ENCODE results near the gene IL17D. TPM values are rescaled to one million over a fixed set of nuclear protein-coding genes. Genes with fewer than 3 reads are reported as not detected.
A peak's percentile ranks its signal among the peaks of the same experiment; 100 is the strongest.
"Not testable (repeated sequence)": the region's sequence is repeated elsewhere in the genome, so short reads cannot be mapped to it uniquely, and the experiment has no call there.

The IL17D gene, protein sequence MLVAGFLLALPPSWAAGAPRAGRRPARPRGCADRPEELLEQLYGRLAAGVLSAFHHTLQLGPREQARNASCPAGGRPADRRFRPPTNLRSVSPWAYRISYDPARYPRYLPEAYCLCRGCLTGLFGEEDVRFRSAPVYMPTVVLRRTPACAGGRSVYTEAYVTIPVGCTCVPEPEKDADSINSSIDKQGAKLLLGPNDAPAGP
- not detected for total RNA-seq

GRCh38 chr13:20702915-20703779 lies at the start of gene IL17D:
IL17D (plus strand) TSS chr13:20703699; CDS start chr13:20704002, 303 bp downstream.
- Mint-ChIP-seq H3K27me3 (peaks cover 41% of the 10 kb centered on the region), H3K4me3 (peak within 1 kb of the TSS; percentile 80), H3K9me3 (no peaks in the 10 kb centered on the region), H3K36me3 (ENCODE audit: low read depth) (no peaks in the 10 kb centered on the region), H3K27ac (peak within 1 kb of the TSS; percentile 33), H3K4me1 (peaks cover 12% of the 10 kb centered on the region)
- ChIA-PET POLR2A (no interaction called here), CTCF (interaction anchor here (0.6 to 3.8 kb wide), 10 partner anchors 8 to 222 kb away, joined by 3 to 14 read pairs (median 4); no protein-coding TSS in a partner anchor)
- no peak for DNase-seq

GRCh38 chr13:20654156-20654555 lies 49.3 kb upstream of the IL17D start:
- Mint-ChIP-seq H3K36me3 (ENCODE audit: low read depth) (no peaks in the 10 kb centered on the region), H3K4me3 (no peak overlapping the region), H3K27me3 (no peaks in the 10 kb centered on the region), H3K4me1 (no peaks in the 10 kb centered on the region), H3K27ac (no peak overlapping the region), H3K9me3 (no peaks in the 10 kb centered on the region)
- DNase-seq = no peak
- POLR2A ChIA-PET = no interaction called here
- CTCF ChIA-PET = no interaction called here

GRCh38 chr13:20658451-20659040 lies 45.0 kb upstream of the IL17D start:
- ChIA-PET POLR2A (no interaction called here), CTCF (interaction anchor here (0.6 kb wide), 1 partner anchor 14 kb away, joined by 3 read pairs; no protein-coding TSS in a partner anchor)
- Mint-ChIP-seq H3K36me3 (ENCODE audit: low read depth) (no peaks in the 10 kb centered on the region), H3K27me3 (no peaks in the 10 kb centered on the region), H3K4me3 (no peak overlapping the region), H3K27ac (no peak overlapping the region), H3K4me1 (no peaks in the 10 kb centered on the region), H3K9me3 (no peaks in the 10 kb centered on the region)
- no peak for DNase-seq

DNA sequence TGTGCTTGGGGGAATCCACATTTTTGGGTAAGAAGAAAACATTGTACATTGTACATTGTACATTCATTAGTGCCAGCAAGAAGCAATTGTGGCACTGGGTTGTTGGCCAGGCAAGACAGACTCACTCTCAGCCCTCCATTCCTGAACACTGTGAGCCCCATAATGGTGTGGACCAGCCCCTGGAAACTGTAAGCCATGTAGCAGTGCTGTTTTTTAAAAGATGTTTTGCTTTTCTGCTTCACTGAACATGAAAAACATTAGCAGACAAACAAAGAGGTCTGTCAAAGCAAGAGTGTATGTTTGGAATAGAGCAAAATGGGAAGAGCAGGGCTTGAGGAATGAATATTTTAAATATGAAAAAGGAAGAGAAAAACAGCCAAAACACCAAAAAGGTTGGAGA lies 39.1 kb upstream of the IL17D start:
- DNase-seq = no peak
- Mint-ChIP-seq H3K27ac (no peak overlapping the region), H3K4me3 (no peak overlapping the region), H3K36me3 (ENCODE audit: low read depth) (no peaks in the 10 kb centered on the region), H3K9me3 (no peaks in the 10 kb centered on the region), H3K27me3 (no peaks in the 10 kb centered on the region), H3K4me1 (no peaks in the 10 kb centered on the region)
- POLR2A ChIA-PET = interaction anchor here (0.6 kb wide), 1 partner anchor 580 kb away, joined by 5 read pairs; no protein-coding TSS in a partner anchor
- CTCF ChIA-PET = no interaction called here

DNA sequence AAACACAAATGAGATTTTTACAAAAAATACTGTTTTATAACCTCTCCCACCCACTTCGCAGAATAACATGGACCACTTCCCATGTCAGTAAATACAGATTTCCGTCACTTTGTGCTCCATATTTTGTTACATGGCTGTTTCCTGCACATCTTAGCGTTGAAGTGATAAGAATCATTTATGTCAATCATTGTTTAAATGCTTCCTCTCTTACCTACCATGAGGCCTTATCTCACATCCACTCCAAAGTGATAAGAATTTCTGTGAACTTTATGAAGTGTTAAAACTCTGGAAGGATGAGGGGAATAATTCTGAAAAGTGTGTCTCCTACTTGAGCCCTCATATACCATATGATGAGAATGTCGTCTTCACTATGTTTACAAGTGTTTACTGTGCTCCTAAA lies 36.6 kb upstream of the IL17D start:
- no peak overlapping the region for H3K27ac Mint-ChIP-seq
- DNase-seq = no peak
- no peaks in the 10 kb centered on the region for H3K9me3 Mint-ChIP-seq
- CTCF ChIA-PET = no interaction called here
- no peaks in the 10 kb centered on the region for H3K27me3 Mint-ChIP-seq
- no peak overlapping the region for H3K4me3 Mint-ChIP-seq
- no peaks in the 10 kb centered on the region for H3K4me1 Mint-ChIP-seq
- POLR2A ChIA-PET = no interaction called here
- H3K36me3 Mint-ChIP-seq (ENCODE audit: low read depth) = no peaks in the 10 kb centered on the region

GRCh38 chr13:20667857-20668437 lies 35.6 kb upstream of the IL17D start:
- CTCF ChIA-PET = interaction anchor here (0.6 to 0.9 kb wide), 4 partner anchors 249 to 739 kb away, joined by 3 to 6 read pairs (median 4); no protein-coding TSS in a partner anchor
- H3K4me1 Mint-ChIP-seq = no peaks in the 10 kb centered on the region
- no peak overlapping the region for H3K27ac Mint-ChIP-seq
- H3K4me3 Mint-ChIP-seq = no peak overlapping the region
- DNase-seq = no peak
- no peaks in the 10 kb centered on the region for H3K36me3 Mint-ChIP-seq (ENCODE audit: low read depth)
- no peaks in the 10 kb centered on the region for H3K27me3 Mint-ChIP-seq
- POLR2A ChIA-PET = interaction anchor here (0.7 kb wide), 1 partner anchor 142 kb away, joined by 7 read pairs; the partner anchor contains the start of gene CRYL1
- H3K9me3 Mint-ChIP-seq = no peaks in the 10 kb centered on the region

- no peaks in the 10 kb centered on the region for H3K36me3 Mint-ChIP-seq (ENCODE audit: low read depth)
- no peaks in the 10 kb centered on the region for H3K4me1 Mint-ChIP-seq
- DNase-seq = no peak
- no peak overlapping the region for H3K4me3 Mint-ChIP-seq
- H3K9me3 Mint-ChIP-seq = no peaks in the 10 kb centered on the region
- H3K27me3 Mint-ChIP-seq = no peaks in the 10 kb centered on the region
- no peak overlapping the region for H3K27ac Mint-ChIP-seq
- POLR2A ChIA-PET = no interaction called here
- CTCF ChIA-PET = interaction anchor here (0.6 kb wide), 1 partner anchor 244 kb away, joined by 3 read pairs; no protein-coding TSS in a partner anchor
Measured at GRCh38 chr13:20669162-20669561, 34.3 kb upstream of the IL17D start.

- POLR2A ChIA-PET = no interaction called here
- Mint-ChIP-seq H3K36me3 (ENCODE audit: low read depth) (no peaks in the 10 kb centered on the region), H3K9me3 (no peaks in the 10 kb centered on the region), H3K27me3 (no peaks in the 10 kb centered on the region), H3K4me1 (no peaks in the 10 kb centered on the region), H3K27ac (no peak overlapping the region), H3K4me3 (no peak overlapping the region)
- CTCF ChIA-PET = interaction anchor here (1.2 kb wide), 1 partner anchor 9 kb away, joined by 4 read pairs; no protein-coding TSS in a partner anchor
- no peak for DNase-seq
Measured at GRCh38 chr13:20671789-20672188, 31.7 kb upstream of the IL17D start.

GRCh38 chr13:20672772-20673171 lies 30.7 kb upstream of the IL17D start:
- no peaks in the 10 kb centered on the region for H3K36me3 Mint-ChIP-seq (ENCODE audit: low read depth)
- ChIA-PET CTCF (no interaction called here), POLR2A (no interaction called here)
- no peak overlapping the region for H3K27ac Mint-ChIP-seq
- no peak overlapping the region for H3K4me3 Mint-ChIP-seq
- H3K4me1 Mint-ChIP-seq = no peaks in the 10 kb centered on the region
- H3K9me3 Mint-ChIP-seq = no peaks in the 10 kb centered on the region
- H3K27me3 Mint-ChIP-seq = no peaks in the 10 kb centered on the region
- DNase-seq = no peak

GRCh38 chr13:20673715-20674114 lies 29.8 kb upstream of the IL17D start:
- ChIA-PET CTCF (no interaction called here), POLR2A (no interaction called here)
- Mint-ChIP-seq H3K4me3 (no peak overlapping the region), H3K36me3 (ENCODE audit: low read depth) (no peaks in the 10 kb centered on the region), H3K9me3 (no peaks in the 10 kb centered on the region), H3K27me3 (no peaks in the 10 kb centered on the region), H3K27ac (no peak overlapping the region), H3K4me1 (no peaks in the 10 kb centered on the region)
- no peak for DNase-seq

DNA sequence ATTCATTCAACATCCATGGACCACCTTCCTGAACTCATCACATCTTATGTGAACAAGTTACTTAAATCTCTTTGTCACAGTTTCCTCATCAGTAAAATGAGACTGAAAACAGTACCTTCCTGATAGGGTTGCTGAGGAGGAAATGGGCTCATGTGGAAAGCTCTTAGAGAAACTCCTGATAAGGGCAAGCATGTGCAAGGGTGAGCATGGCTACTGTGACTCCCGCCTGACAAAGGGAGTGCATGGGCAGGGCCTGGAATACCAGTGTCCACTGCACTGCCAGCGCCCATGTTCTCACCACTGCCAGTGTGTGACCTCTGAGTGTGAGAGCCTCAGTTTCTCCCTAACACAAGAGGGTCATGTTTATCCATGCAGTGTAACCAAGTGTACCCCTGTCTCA lies 27.3 kb upstream of the IL17D start:
- Mint-ChIP-seq H3K36me3 (ENCODE audit: low read depth) (no peaks in the 10 kb centered on the region), H3K9me3 (no peaks in the 10 kb centered on the region), H3K4me3 (no peak overlapping the region), H3K27me3 (no peaks in the 10 kb centered on the region), H3K4me1 (no peaks in the 10 kb centered on the region), H3K27ac (no peak overlapping the region)
- no peak for DNase-seq
- ChIA-PET POLR2A (no interaction called here), CTCF (no interaction called here)

GRCh38 chr13:20678606-20679005 lies 24.9 kb upstream of the IL17D start:
- H3K36me3 Mint-ChIP-seq (ENCODE audit: low read depth); DNase-seq; H3K27me3 Mint-ChIP-seq; H3K27ac Mint-ChIP-seq; H3K4me1 Mint-ChIP-seq; H3K9me3 Mint-ChIP-seq; POLR2A ChIA-PET; H3K4me3 Mint-ChIP-seq: not testable (repeated sequence)
- CTCF ChIA-PET = interaction anchor here (1.2 kb wide), 1 partner anchor 25 kb away, joined by 4 read pairs; the partner anchor contains the start of gene IL17D

DNA sequence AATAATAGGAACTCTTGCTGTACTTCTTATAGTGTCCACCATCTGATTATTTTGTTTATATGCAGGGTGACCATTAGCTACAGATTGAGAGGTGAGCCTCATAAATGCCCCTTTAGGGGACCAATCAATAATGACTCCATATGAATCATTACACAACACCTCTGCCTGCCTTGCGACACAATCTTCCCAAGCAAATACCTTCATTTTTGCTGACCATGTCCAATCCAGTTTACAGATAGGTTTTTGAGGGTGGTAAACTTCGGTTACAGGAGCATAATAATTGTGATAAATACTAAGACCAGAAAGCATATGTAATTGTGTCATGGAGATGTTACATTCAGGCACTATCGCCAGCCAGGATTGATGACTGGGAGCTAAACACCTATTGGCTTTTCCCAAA lies 23.6 kb upstream of the IL17D start:
- Mint-ChIP-seq H3K36me3 (ENCODE audit: low read depth) (no peaks in the 10 kb centered on the region), H3K27ac (no peak overlapping the region), H3K9me3 (no peaks in the 10 kb centered on the region), H3K27me3 (no peaks in the 10 kb centered on the region), H3K4me3 (no peak overlapping the region), H3K4me1 (no peaks in the 10 kb centered on the region)
- ChIA-PET POLR2A (no interaction called here), CTCF (interaction anchor here (1.9 kb wide), 1 partner anchor 9 kb away, joined by 4 read pairs; no protein-coding TSS in a partner anchor)
- DNase-seq = no peak

Data from activated CD4-positive, alpha-beta T cell treated with anti-CD3 and anti-CD28 coated beads, Interleukin-2, amount 10 ng/mL, durations not matched to agents 7 days and 5 days (primary cell).